Neural cell (in vitro differentiated cells): ENCODE results near the gene AXIN1. TPM values are rescaled to one million over a fixed set of nuclear protein-coding genes. Genes with fewer than 3 reads are reported as not detected.

Experiments used
- H2AFZ ChIP-seq: fragments of 200-600, 300-800 bp; sonication (generic), shearing (Covaris generic); 2 replicates; pipeline ENCODE4 v1.6.0; 2014; ENCODE audit warnings: low read depth, mild to moderate bottlenecking, antibody characterized with exemption, low read length, moderate library complexity
- H3F3A ChIP-seq: fragments of 200-600 bp; shearing (Covaris generic); 2 replicates; pipeline ENCODE4 v1.6.1; 2016; ENCODE audit warnings: mild to moderate bottlenecking, moderate library complexity, mixed read lengths, antibody characterized with exemption, low read length; ENCODE audit not compliant: insufficient read depth, poor library complexity, severe bottlenecking
- H3K27ac ChIP-seq: fragments of 200-600, 300-800 bp; sonication (generic), shearing (Covaris generic); 2 replicates; pipeline ENCODE4 v1.5.1; 2014; ENCODE audit warnings: mild to moderate bottlenecking, low read length, moderate library complexity
- H3K27me3 ChIP-seq: fragments of 300-800, 200-600 bp; sonication (generic), shearing (Covaris generic); 2 replicates; pipeline ENCODE4 v1.6.0; 2014; ENCODE audit warnings: mild to moderate bottlenecking, low read depth, low read length, moderate library complexity; ENCODE audit not compliant: insufficient read depth
- H3K36me3 ChIP-seq: fragments of 300-800, 200-600 bp; sonication (generic), shearing (Covaris generic); 2 replicates; pipeline ENCODE4 v1.5.1; 2014; ENCODE audit warnings: mild to moderate bottlenecking, antibody characterized with exemption, low read length, moderate library complexity; ENCODE audit not compliant: insufficient read depth
- H3K4me2 ChIP-seq: fragments of 300-800, 200-600 bp; sonication (generic), shearing (Covaris generic); 2 replicates; pipeline ENCODE4 v1.6.0; 2014; ENCODE audit warnings: mild to moderate bottlenecking, low read length
- H3K4me3 ChIP-seq: fragments of 300-800, 200-600 bp; sonication (generic), shearing (Covaris generic); 2 replicates; pipeline ENCODE4 v1.5.1; 2014; ENCODE audit warnings: mild to moderate bottlenecking, low read length, moderate library complexity
- H3K79me2 ChIP-seq: fragments of 200-600 bp; shearing (Covaris generic); replicated peaks from 2 replicates; pipeline ENCODE4 v1.6.0; 2014; ENCODE audit warnings: mild to moderate bottlenecking, low read length, moderate library complexity; ENCODE audit not compliant: insufficient read depth
- H3K9ac ChIP-seq: fragments of 300-800, 200-600 bp; sonication (generic), shearing (Covaris generic); 2 replicates; pipeline ENCODE4 v1.6.1; 2016; ENCODE audit warnings: mild to moderate bottlenecking, low read length, mixed read lengths
- H3K9me2 ChIP-seq: fragments of 200-600 bp; shearing (Covaris generic); 2 replicates; pipeline ENCODE4 v1.6.1; 2016; ENCODE audit warnings: mild to moderate bottlenecking, low read length, mixed read lengths; ENCODE audit not compliant: insufficient read depth
- H3K9me3 ChIP-seq: fragments of 200-600, 300-800 bp; sonication (generic), shearing (Covaris generic); 2 replicates; pipeline ENCODE4 v1.6.1; 2016; ENCODE audit warnings: mild to moderate bottlenecking, mixed run types, low read length, moderate library complexity, mixed read lengths
- H4K20me1 ChIP-seq: fragments of 200-600 bp; shearing (Covaris generic); 2 replicates; pipeline ENCODE4 v1.6.1; 2016; ENCODE audit warnings: mild to moderate bottlenecking, mixed run types; ENCODE audit not compliant: insufficient read depth
- EP300 ChIP-seq: fragments of 450-650 bp; conservative IDR thresholded peaks from 2 replicates; pipeline ENCODE4 v1.6.1; 2014; ENCODE audit warnings: antibody characterized with exemption, mild to moderate bottlenecking, moderate library complexity; ENCODE audit not compliant: poor library complexity, severe bottlenecking
- EZH2 ChIP-seq: fragments of 200-600, 300-800 bp; shearing (Covaris generic), sonication (generic); IDR thresholded peaks from 2 replicates; pipeline ENCODE4 v1.6.1; 2014; ENCODE audit warnings: antibody characterized with exemption, low read length, borderline replicate concordance, mild to moderate bottlenecking; ENCODE audit not compliant: insufficient read depth, poor library complexity, severe bottlenecking
- MXI1 ChIP-seq: fragments of 450-650 bp; conservative IDR thresholded peaks from 2 replicates; pipeline ENCODE4 v1.6.1; 2014; ENCODE audit warnings: antibody characterized with exemption, mild to moderate bottlenecking; ENCODE audit not compliant: poor library complexity, severe bottlenecking
- POLR2AphosphoS5 ChIP-seq: IDR thresholded peaks from 2 replicates; pipeline ENCODE4 v1.6.1; 2012
- RAD21 ChIP-seq: fragments of 450-650 bp; conservative IDR thresholded peaks from 2 replicates; pipeline ENCODE4 v1.6.1; 2014; ENCODE audit warnings: antibody characterized with exemption, mild to moderate bottlenecking, moderate library complexity
- SMC3 ChIP-seq: fragments of 450-650 bp; conservative IDR thresholded peaks from 2 replicates; pipeline ENCODE4 v1.6.1; 2014; ENCODE audit warnings: antibody characterized with exemption, mild to moderate bottlenecking, moderate library complexity; ENCODE audit not compliant: poor library complexity
- TAF1 ChIP-seq: IDR thresholded peaks from 2 replicates; pipeline ENCODE4 v1.6.1; 2012; ENCODE audit warnings: low read depth
- polyA plus RNA-seq: library from polyadenylated mRNA; depleted of rRNA; stranded (reverse); fragments of >200 nt; gene quantifications from 2 replicates; pipeline ENCODE4 v1.2.3, GENCODE V29; 2014
- TF ChIP-seq, protein P1 (sequence below): IDR thresholded peaks from 2 replicates; pipeline ENCODE4 v1.6.1; 2012; ENCODE audit warnings: borderline replicate concordance
- TF ChIP-seq, protein P2 (sequence below): fragments of 450-650 bp; IDR thresholded peaks from 2 replicates; pipeline ENCODE4 v1.5.1; 2014; ENCODE audit warnings: antibody characterized with exemption, mild to moderate bottlenecking, moderate library complexity; ENCODE audit not compliant: poor library complexity, severe bottlenecking

Gene AXIN1
- polyA plus RNA-seq, 1 donor from 2014 or later = 30.5 TPM

DNA sequence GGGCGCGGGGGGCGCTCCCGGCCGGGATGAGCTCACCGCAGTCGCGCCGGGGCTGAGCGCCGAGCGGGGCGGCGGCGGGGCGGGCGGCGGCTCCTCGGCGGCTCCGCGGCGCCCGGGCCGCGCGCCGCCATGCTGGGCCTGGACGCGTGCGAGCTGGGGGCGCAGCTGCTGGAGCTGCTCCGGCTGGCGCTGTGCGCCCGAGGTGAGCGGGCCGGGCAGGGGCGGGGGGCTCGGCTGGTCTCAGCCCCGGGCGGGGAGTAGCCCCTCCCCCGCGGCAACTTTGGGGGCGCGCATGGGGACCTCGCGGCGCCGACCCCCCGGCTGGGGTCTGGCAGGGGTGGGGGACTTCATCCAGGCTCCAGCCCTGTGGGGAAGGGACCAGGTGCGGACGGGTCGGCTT lies 72.0 kb downstream of the AXIN1 start, which contains the start of gene ARHGDIG:
Gene ARHGDIG, plus strand, starts transcription at position 40 of the 400 bp plus-strand sequence. Its CDS starts 90 bp downstream, at position 130.
- H3K27ac ChIP-seq = no peak within 1 kb of the TSS

DNA sequence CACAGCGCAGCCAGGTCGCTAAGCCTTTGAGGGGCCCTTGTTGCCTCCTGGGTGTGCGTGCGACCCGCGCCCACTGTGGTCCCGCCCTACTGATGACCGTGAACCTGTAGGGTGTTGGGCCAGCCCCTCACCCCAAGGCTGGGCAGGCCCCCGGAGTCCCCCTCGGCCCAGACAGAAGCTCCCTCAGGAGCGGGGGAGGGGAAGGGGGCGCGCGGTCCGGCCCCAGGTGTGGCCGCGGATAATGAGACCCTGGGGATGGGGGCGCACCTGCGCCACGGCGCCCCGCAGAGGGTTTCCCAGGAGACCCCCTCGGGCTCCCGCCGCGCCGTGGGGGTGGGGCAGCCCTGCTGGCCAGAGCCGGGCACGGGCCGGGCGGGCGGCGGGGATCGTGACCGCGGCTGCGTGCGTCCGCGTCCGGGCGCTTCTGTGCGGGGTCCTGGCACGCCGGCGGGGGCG lies 72.5 kb downstream of the AXIN1 start:
- TF ChIP-seq MXI1 (no peak), SMC3 (no peak), EP300 (no peak), EZH2 (no peak), RAD21 (no peak), POLR2AphosphoS5 (no peak), TAF1 (no peak)
- TF ChIP-seq, protein P1, sequence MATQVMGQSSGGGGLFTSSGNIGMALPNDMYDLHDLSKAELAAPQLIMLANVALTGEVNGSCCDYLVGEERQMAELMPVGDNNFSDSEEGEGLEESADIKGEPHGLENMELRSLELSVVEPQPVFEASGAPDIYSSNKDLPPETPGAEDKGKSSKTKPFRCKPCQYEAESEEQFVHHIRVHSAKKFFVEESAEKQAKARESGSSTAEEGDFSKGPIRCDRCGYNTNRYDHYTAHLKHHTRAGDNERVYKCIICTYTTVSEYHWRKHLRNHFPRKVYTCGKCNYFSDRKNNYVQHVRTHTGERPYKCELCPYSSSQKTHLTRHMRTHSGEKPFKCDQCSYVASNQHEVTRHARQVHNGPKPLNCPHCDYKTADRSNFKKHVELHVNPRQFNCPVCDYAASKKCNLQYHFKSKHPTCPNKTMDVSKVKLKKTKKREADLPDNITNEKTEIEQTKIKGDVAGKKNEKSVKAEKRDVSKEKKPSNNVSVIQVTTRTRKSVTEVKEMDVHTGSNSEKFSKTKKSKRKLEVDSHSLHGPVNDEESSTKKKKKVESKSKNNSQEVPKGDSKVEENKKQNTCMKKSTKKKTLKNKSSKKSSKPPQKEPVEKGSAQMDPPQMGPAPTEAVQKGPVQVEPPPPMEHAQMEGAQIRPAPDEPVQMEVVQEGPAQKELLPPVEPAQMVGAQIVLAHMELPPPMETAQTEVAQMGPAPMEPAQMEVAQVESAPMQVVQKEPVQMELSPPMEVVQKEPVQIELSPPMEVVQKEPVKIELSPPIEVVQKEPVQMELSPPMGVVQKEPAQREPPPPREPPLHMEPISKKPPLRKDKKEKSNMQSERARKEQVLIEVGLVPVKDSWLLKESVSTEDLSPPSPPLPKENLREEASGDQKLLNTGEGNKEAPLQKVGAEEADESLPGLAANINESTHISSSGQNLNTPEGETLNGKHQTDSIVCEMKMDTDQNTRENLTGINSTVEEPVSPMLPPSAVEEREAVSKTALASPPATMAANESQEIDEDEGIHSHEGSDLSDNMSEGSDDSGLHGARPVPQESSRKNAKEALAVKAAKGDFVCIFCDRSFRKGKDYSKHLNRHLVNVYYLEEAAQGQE = no peak
- TF ChIP-seq, protein P2, sequence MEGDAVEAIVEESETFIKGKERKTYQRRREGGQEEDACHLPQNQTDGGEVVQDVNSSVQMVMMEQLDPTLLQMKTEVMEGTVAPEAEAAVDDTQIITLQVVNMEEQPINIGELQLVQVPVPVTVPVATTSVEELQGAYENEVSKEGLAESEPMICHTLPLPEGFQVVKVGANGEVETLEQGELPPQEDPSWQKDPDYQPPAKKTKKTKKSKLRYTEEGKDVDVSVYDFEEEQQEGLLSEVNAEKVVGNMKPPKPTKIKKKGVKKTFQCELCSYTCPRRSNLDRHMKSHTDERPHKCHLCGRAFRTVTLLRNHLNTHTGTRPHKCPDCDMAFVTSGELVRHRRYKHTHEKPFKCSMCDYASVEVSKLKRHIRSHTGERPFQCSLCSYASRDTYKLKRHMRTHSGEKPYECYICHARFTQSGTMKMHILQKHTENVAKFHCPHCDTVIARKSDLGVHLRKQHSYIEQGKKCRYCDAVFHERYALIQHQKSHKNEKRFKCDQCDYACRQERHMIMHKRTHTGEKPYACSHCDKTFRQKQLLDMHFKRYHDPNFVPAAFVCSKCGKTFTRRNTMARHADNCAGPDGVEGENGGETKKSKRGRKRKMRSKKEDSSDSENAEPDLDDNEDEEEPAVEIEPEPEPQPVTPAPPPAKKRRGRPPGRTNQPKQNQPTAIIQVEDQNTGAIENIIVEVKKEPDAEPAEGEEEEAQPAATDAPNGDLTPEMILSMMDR = no peak
- Histone ChIP-seq H3K4me2 (no peak overlapping the region), H3K9me2 (no peaks in the 10 kb centered on the region), H3K9ac (peak overlapping the region; percentile 57), H3K4me3 (peak overlapping the region; percentile 65), H4K20me1 (no peaks in the 10 kb centered on the region), H3K27ac (no peak overlapping the region), H3F3A (no peaks in the 10 kb centered on the region), H3K9me3 (no peaks in the 10 kb centered on the region), H2AFZ (no peak overlapping the region), H3K79me2 (no peaks in the 10 kb centered on the region), H3K27me3 (peaks cover 24% of the 10 kb centered on the region), H3K36me3 (no peaks in the 10 kb centered on the region)

More for the DNA sequence above, 72.0 kb downstream of the AXIN1 start, which contains the start of gene ARHGDIG:
- Histone ChIP-seq H3K27me3 (peaks cover 20% of the 10 kb centered on the region), H4K20me1 (no peaks in the 10 kb centered on the region), H3K9ac (peak within 1 kb of the TSS; percentile 82), H3K79me2 (no peaks in the 10 kb centered on the region), H3K4me3 (peak within 1 kb of the TSS; percentile 86), H2AFZ (peak within 1 kb of the TSS; percentile 56), H3K4me2 (peak within 1 kb of the TSS; percentile 78), H3K36me3 (no peaks in the 10 kb centered on the region), H3K9me2 (no peaks in the 10 kb centered on the region), H3F3A (no peaks in the 10 kb centered on the region), H3K9me3 (no peaks in the 10 kb centered on the region)
- TF ChIP-seq, protein P1 = no peak
- TF ChIP-seq POLR2AphosphoS5 (no peak), MXI1 (peak; percentile 64), EZH2 (no peak), SMC3 (no peak), EP300 (no peak), RAD21 (no peak), TAF1 (no peak)
